Osteocyte (in vitro differentiated cells): ENCODE results near the gene ATRIP. TPM values are rescaled to one million over a fixed set of nuclear protein-coding genes. Genes with fewer than 3 reads are reported as not detected.
A peak's percentile ranks its signal among the peaks of the same experiment; 100 is the strongest.

ENCODE experiments used
- DNase-seq: peaks from one replicate; pipeline ENCODE4 v3.0.0; 2021; ENCODE audit warnings: mixed read lengths; ENCODE audit not compliant: unreplicated experiment; ENCODE audit errors: extremely low spot score
- H3K27ac Mint-ChIP-seq: one replicate; pipeline ENCODE4 v1.8.0; 2021; ENCODE audit warnings: mild to moderate bottlenecking, mixed read lengths; ENCODE audit not compliant: unreplicated experiment
- H3K27me3 Mint-ChIP-seq: one replicate; pipeline ENCODE4 v1.8.0; 2021; ENCODE audit warnings: mixed read lengths; ENCODE audit not compliant: unreplicated experiment
- H3K36me3 Mint-ChIP-seq: one replicate; pipeline ENCODE4 v1.8.0; 2021; ENCODE audit warnings: mixed read lengths; ENCODE audit not compliant: unreplicated experiment
- H3K4me1 Mint-ChIP-seq: one replicate; pipeline ENCODE4 v1.8.0; 2021; ENCODE audit warnings: mixed read lengths; ENCODE audit not compliant: unreplicated experiment
- H3K4me3 Mint-ChIP-seq: one replicate; pipeline ENCODE4 v1.8.0; 2021; ENCODE audit warnings: mild to moderate bottlenecking, moderate library complexity, mixed read lengths; ENCODE audit not compliant: unreplicated experiment
- H3K9me3 Mint-ChIP-seq: one replicate; pipeline ENCODE4 v1.8.0; 2021; ENCODE audit warnings: mixed read lengths; ENCODE audit not compliant: unreplicated experiment
- total RNA-seq: library from RNA; stranded (reverse); gene quantifications from 2 replicates; pipeline ENCODE4 v1.2.1, GENCODE V29; 2021
- TF ChIP-seq, protein P1 (sequence below): fragments of 200-600 bp; sonication (generic); IDR thresholded peaks from 2 replicates; pipeline ENCODE4 v1.5.0; 2021; ENCODE audit warnings: antibody characterized with exemption, mild to moderate bottlenecking, moderate library complexity

Gene ATRIP
- total RNA-seq, 1 donor from 2014 or later, result 8.5 TPM

DNA sequence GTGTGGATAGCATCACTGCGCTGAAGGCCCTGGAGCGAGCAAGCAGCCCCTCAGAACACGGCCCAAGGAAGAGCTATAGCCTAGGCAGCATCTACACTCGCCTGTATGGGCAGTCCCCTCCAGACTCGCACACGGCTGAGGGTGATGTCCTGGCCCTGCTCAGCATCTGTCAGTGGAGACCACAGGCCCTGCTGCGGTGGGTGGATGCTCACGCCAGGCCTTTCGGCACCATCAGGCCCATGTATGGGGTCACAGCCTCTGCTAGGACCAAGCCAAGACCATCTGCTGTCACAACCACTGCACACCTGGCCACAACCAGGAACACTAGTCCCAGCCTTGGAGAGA lies 20.5 kb downstream of the ATRIP start:
- Mint-ChIP-seq H3K27ac (peak overlapping the region; percentile 100), H3K27me3 (no peaks in the 10 kb centered on the region), H3K4me3 (peak overlapping the region; percentile 70), H3K4me1 (peaks cover 37% of the 10 kb centered on the region), H3K36me3 (peaks cover 10% of the 10 kb centered on the region), H3K9me3 (no peaks in the 10 kb centered on the region)
- TF ChIP-seq, protein P1, sequence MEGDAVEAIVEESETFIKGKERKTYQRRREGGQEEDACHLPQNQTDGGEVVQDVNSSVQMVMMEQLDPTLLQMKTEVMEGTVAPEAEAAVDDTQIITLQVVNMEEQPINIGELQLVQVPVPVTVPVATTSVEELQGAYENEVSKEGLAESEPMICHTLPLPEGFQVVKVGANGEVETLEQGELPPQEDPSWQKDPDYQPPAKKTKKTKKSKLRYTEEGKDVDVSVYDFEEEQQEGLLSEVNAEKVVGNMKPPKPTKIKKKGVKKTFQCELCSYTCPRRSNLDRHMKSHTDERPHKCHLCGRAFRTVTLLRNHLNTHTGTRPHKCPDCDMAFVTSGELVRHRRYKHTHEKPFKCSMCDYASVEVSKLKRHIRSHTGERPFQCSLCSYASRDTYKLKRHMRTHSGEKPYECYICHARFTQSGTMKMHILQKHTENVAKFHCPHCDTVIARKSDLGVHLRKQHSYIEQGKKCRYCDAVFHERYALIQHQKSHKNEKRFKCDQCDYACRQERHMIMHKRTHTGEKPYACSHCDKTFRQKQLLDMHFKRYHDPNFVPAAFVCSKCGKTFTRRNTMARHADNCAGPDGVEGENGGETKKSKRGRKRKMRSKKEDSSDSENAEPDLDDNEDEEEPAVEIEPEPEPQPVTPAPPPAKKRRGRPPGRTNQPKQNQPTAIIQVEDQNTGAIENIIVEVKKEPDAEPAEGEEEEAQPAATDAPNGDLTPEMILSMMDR, result no peak
- DNase-seq, result no peak

DNA sequence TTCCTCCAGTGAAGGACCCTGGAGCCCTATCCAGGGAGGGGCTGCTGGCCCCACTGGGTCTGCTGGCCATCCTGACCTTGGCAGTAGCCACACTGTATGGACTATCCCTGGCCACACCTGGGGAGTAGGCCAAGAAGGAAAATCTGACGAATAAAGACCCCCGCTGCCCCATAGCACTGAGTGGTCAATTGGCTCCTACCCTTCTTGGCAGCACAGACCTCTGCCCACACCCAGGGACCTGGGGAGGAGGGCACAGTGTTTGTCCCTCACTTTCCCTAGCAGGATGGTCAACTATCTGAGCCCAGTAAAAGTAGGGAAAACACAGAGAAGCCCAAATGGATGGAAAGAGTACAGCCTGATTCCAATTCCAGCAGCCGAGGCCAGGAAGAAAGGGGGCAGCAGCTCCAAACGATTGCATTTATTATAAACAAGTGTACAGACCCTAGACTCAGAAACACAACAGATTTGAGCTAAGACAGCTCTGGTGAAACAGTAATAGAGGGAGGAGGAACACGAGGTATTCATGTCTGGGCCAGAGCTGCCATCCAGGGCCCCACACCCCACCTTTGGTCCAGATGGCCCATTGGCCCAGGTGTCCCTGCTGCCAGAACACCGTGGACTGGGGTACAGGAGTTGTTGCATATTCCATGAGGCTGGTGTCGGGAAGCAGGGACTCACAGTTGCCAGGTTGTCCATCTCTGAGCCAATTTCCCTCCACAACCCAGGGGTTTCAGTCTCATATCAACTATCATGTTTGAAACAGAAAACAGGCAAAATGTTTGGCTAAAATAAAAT lies 21.1 kb downstream of the ATRIP start:
- DNase-seq, result no peak
- Mint-ChIP-seq H3K27ac (peak overlapping the region; percentile 100), H3K9me3 (no peaks in the 10 kb centered on the region), H3K4me1 (peaks cover 38% of the 10 kb centered on the region), H3K27me3 (no peaks in the 10 kb centered on the region), H3K4me3 (no peak overlapping the region), H3K36me3 (peaks cover 10% of the 10 kb centered on the region)
- TF ChIP-seq, protein P1, result no peak

DNA sequence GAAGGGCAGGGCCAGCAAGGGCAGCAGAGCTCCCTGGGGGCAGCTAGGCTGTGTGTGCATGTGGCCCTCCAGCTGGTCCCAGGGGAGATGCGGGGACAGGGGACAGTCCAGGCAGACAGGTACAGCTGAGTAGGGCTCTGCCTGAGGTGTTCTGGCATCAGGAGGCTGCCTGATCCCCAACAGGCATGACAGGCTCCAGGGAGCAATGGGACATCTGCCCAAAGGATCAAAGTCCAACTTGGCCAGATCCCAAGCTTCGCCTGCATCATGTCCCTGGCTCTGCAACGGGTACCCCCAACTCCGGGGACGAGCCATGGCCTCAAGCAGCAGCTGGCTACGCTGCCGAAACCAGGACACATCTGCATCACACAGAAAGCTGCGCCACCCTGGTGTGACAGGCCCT lies 21.8 kb downstream of the ATRIP start:
- no peak for DNase-seq
- Mint-ChIP-seq H3K9me3 (no peaks in the 10 kb centered on the region), H3K36me3 (peaks cover 10% of the 10 kb centered on the region), H3K4me3 (no peak overlapping the region), H3K27ac (peak overlapping the region; percentile 100), H3K27me3 (no peaks in the 10 kb centered on the region), H3K4me1 (peaks cover 43% of the 10 kb centered on the region)
- TF ChIP-seq, protein P1, result no peak

DNA sequence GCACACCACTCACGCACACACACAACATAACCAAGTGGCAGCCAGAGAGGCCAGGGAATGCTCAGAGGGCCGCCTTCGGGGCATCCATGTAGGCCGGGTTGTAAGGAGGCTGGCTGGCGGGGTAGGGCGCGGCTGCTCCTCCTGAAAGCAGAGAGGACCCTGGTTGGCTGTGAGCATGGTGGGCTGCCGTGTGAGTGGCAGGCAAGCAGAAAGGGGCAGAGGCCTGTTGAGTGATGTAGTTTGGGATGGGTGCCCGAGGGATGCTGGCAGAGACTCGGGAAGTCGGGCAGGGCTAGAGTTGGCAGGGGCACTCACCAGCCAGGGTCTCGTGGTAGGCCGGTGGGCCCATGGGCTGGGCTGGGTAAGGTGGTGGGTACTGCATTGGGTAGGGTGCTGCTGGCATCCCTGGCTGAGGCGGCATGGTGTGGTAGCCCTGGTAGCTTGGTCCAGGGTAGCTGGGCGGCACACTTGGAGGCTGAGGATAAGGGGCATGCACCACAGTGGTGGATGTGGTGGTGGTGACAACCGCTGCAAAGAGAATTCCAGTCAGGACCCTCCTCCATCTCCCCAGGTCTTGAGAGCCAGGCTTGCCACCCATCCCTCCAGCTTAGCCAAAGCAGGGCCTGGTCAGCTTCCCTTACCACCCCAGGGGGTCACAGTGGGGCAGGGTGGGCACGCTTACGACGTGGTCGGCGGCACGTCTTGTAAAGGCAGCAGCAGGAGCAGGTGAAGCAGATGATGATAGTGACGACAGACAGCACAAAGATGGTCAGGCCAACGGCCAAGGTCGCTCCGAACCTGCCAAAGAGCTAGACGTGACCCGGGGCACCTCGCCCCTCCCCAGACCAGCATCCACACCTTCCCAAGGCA lies 22.7 kb downstream of the ATRIP start:
- Mint-ChIP-seq H3K36me3 (peaks cover 10% of the 10 kb centered on the region), H3K27me3 (no peaks in the 10 kb centered on the region), H3K9me3 (no peaks in the 10 kb centered on the region), H3K4me1 (peaks cover 46% of the 10 kb centered on the region), H3K27ac (peak overlapping the region; percentile 44), H3K4me3 (no peak overlapping the region)
- no peak for DNase-seq
- TF ChIP-seq, protein P1, result no peak

DNA sequence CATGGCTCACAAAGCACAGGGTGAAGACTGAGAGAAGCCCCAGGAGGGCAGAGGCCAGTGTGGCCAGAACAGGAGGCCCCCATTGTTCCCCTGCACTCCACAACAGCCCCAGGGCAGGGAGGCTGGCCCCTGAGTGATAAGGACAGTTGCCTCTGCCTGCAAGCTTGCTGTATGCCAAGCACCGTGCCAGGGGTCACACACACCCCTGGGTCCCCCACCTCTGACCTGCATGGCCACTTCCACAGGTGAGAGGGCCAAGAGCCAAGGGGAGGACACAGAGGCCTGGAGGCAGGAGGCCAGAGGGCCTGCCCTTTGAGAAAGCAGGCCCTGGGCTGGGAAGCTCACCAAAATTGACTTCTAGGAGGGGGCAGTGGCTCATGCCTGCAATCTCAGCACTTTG lies 23.7 kb downstream of the ATRIP start:
- TF ChIP-seq, protein P1, result no peak
- Mint-ChIP-seq H3K9me3 (no peaks in the 10 kb centered on the region), H3K36me3 (peaks cover 10% of the 10 kb centered on the region), H3K27me3 (no peaks in the 10 kb centered on the region), H3K4me1 (peaks cover 46% of the 10 kb centered on the region), H3K27ac (no peak overlapping the region), H3K4me3 (peak overlapping the region; percentile 26)
- no peak for DNase-seq
